Stomach (tissue), 9 donors: ENCODE results near the gene ATXN1. TPM values are rescaled to one million over a fixed set of nuclear protein-coding genes. Genes with fewer than 3 reads are reported as not detected.

ENCODE experiments used
- DNase-seq, 2 donors: peaks; one replicate each; pipeline versions ENCODE4 v3.0.0 to v3.0.0-alpha.2; 2013 to 2019
- H3K27ac ChIP-seq, 5 donors: fragments of 200-600 bp in 4 of 5; sonication (generic) in 4 of 5; one replicate each; pipeline ENCODE4 v1.5.1; 2013 to 2019; ENCODE audit warnings: mild to moderate bottlenecking in 1 of 5, moderate library complexity in 1 of 5
- H3K27me3 ChIP-seq, 3 donors: fragments of 200-600 bp; sonication (generic); one replicate each; pipeline ENCODE4 v1.5.1; 2017 to 2019; ENCODE audit warnings: mixed run types in 1 of 3
- H3K36me3 ChIP-seq, 4 donors: fragments of 200-600 bp; sonication (generic); 1 replicate in 3 of 4; 2 replicates in 1 of 4; pipeline ENCODE4 v1.5.1; 2016 to 2019
- H3K4me1 ChIP-seq, 4 donors: fragments of 200-600 bp; sonication (generic); one replicate each; pipeline ENCODE4 v1.5.1; 2016 to 2019
- H3K4me3 ChIP-seq, 4 donors: fragments of 200-600 bp; sonication (generic) in 3 of 4; one replicate each; pipeline ENCODE4 v1.5.1; 2016 to 2019; ENCODE audit warnings: mild to moderate bottlenecking in 1 of 4
- H3K9me3 ChIP-seq, 4 donors: fragments of 200-600 bp; sonication (generic); one replicate each; pipeline ENCODE4 v1.5.1; 2016 to 2019
- CTCF ChIP-seq, 7 experiments: fragments of 450-650 bp in 4 of 7; fragments of 200-600 bp in 3 of 7; sonication (generic) in 3 of 7; IDR thresholded peaks; one replicate each; pipeline ENCODE4 v1.5.1; 2016 to 2019; ENCODE audit warnings: antibody characterized with exemption in 7 of 7, control low read depth in 2 of 7, mild to moderate bottlenecking in 1 of 7
- EP300 ChIP-seq: sonication (generic); formaldehyde crosslinking; IDR thresholded peaks from one replicate; pipeline ENCODE4 v1.6.1; 2017; ENCODE audit warnings: antibody characterized with exemption
- POLR2A ChIP-seq, 4 donors: fragments of 450-650 bp; IDR thresholded peaks; one replicate each; pipeline ENCODE4 v1.6.1; 2016; ENCODE audit warnings: antibody characterized with exemption in 4 of 4, control low read depth in 2 of 4, mild to moderate bottlenecking in 1 of 4, moderate library complexity in 1 of 4
- POLR2AphosphoS5 ChIP-seq, 3 donors: sonication (generic); formaldehyde crosslinking; IDR thresholded peaks; one replicate each; pipeline ENCODE4 v1.6.1; 2016; ENCODE audit warnings: antibody characterized with exemption in 3 of 3
- WGBS, 5 donors: extraction: QIAGEN DNeasy Blood & Tissue Kit in 3 of 5; methylation state at CpG; one replicate each; pipeline versions ENCODE4 v1.1.5 to v1.1.7; 2013 to 2018; 5-methylcytosine and 5-hydroxymethylcytosine counted together
- intact Hi-C: fragments of 100-400 bp; cut with DNase I; formaldehyde crosslinking; loops from one replicate; pipeline ENCODE4 v1.15.1; 2023; ENCODE audit warnings: low total_unique reads
- polyA plus RNA-seq, 3 donors: library from polyadenylated mRNA; stranded (reverse); fragments of 200-250 nt; gene quantifications; one replicate each; pipeline ENCODE4 v1.2.3, GENCODE V29; 2013
- total RNA-seq, 5 donors: library from RNA; depleted of rRNA; stranded (reverse); fragments of >200 nt; gene quantifications; one replicate each; pipeline versions ENCODE4 v1.1.0 to v1.2.3, GENCODE V29; 2014 to 2016
- donor health status: healthy with polysubstance abuse.
- donor health status: Bipolar disorder and iron deficiency.
- donor health status: healthy.

Gene ATXN1
- total and polyA plus RNA-seq, 8 donors, result 5.2 to 106 (median 39.0) TPM

- H3K27me3 ChIP-seq, result no peaks in the 10 kb centered on the region
- intact Hi-C loops, result no loop called here
- no peak overlapping the region for H3K4me3 ChIP-seq
- peaks cover 4 to 29% (median 9%) of the 10 kb centered on the region in 4 donors for H3K4me1 ChIP-seq
- H3K36me3 ChIP-seq, result peaks cover 0 to 24% (median 18%) of the 10 kb centered on the region in 4 donors
- DNase-seq, result no peak
- TF ChIP-seq POLR2A (IDR thresholded peaks at IDR 0.05) (no peak), CTCF (IDR thresholded peaks at IDR 0.05) (no peak)
- H3K27ac ChIP-seq, result no peak overlapping the region
- H3K9me3 ChIP-seq, result no peaks in the 10 kb centered on the region
- 87 to 96% (median 92%) methylated on average over 7 of the region's 7 CpGs for WGBS, 5 donors
Observed at GRCh38 chr6:16521528-16521927, 239.7 kb downstream of the ATXN1 start.

- Histone ChIP-seq H3K4me3 (no peak overlapping the region), H3K27ac (no peak overlapping the region), H3K4me1 (peaks cover 4 to 30% (median 10%) of the 10 kb centered on the region in 4 donors), H3K27me3 (no peaks in the 10 kb centered on the region), H3K9me3 (no peaks in the 10 kb centered on the region), H3K36me3 (peaks cover 3 to 31% (median 18%) of the 10 kb centered on the region in 4 donors)
- intact Hi-C loops, result no loop called here
- TF ChIP-seq CTCF (IDR thresholded peaks at IDR 0.05), result no peak
- no peak for TF ChIP-seq POLR2AphosphoS5 (IDR thresholded peaks at IDR 0.05)
- TF ChIP-seq EP300, result no peak
- TF ChIP-seq POLR2A (IDR thresholded peaks at IDR 0.05), result no peak
- WGBS, 5 donors, result 55 to 65% (median 60%) methylated on average over 9 of the region's 9 CpGs
- DNase-seq, result peak in 1 of 2 donors; percentile 81
Observed at GRCh38 chr6:16519265-16520242, 241.7 kb downstream of the ATXN1 start.

GRCh38 chr6:16518265-16518664 is 243.0 kb downstream of the ATXN1 start:
- peaks cover 3 to 31% (median 18%) of the 10 kb centered on the region in 4 donors for H3K36me3 ChIP-seq
- intact Hi-C loops, result no loop called here
- DNase-seq, result no peak

More at GRCh38 chr6:16518265-16518664, 243.0 kb downstream of the ATXN1 start:
- peaks cover 9 to 33% (median 15%) of the 10 kb centered on the region in 4 donors for H3K4me1 ChIP-seq
- WGBS, 5 donors, result 71 to 82% (median 77%) methylated on average over 5 of the region's 5 CpGs
- no peak for TF ChIP-seq EP300
- TF ChIP-seq CTCF (IDR thresholded peaks at IDR 0.05), result no peak
- no peak for TF ChIP-seq POLR2A (IDR thresholded peaks at IDR 0.05)
- TF ChIP-seq POLR2AphosphoS5 (IDR thresholded peaks at IDR 0.05), result no peak
- no peaks in the 10 kb centered on the region for H3K9me3 ChIP-seq
- no peak overlapping the region for H3K27ac ChIP-seq
- H3K4me3 ChIP-seq, result no peak overlapping the region
- no peaks in the 10 kb centered on the region for H3K27me3 ChIP-seq
